HG02970 (cell line): ENCODE results near the gene SEMA6A.

ENCODE experiments used
- ATAC-seq: cut with Tn5 transposase; IDR thresholded peaks from one replicate; pipeline ENCODE4 v1.9.1; 2021; ENCODE audit warnings: mild to moderate bottlenecking, moderate library complexity, moderate number of reproducible peaks; ENCODE audit not compliant: unreplicated experiment, low FRiP score

The SEMA6A gene

GRCh38 chr5:116498503-116499048 is 76.0 kb downstream of the SEMA6A start:
- ATAC-seq = no peak

- no peak for ATAC-seq
Measured at GRCh38 chr5:116497631-116498030, 77.0 kb downstream of the SEMA6A start.

GRCh38 chr5:116495786-116496357 is 78.8 kb downstream of the SEMA6A start:
- ATAC-seq = no peak

DNA sequence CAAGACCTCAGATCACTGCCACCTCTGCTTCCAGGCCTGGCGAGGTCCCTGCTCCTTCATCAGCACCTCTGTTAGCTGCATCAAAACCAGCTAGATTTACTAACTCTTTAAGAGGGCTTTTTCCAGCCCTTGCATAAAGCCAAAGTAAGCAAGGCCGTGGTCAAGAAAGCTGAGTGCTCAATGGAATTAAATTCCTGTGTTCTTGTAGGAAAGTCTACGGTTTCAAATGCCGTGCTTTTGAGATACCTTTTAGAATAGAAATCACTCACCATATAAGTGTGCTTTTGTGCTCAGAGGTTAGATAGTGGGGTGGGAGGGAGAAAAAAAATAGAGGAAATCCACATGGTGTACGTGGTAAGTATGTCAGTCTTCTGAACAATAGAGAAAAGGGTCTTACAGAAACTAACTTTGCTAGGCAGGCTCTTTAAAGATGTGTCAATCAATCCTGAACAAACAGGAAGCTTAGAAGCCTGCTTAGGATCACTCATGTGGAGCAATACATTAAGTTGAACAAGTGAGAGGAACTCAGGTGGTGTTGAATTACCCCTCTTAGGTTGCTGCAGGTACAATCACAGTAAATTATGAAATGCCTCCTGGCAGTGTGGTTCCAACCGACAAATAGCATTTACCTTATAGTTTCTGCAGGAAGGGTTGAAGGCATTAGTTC is 79.7 kb downstream of the SEMA6A start:
- no peak for ATAC-seq

DNA sequence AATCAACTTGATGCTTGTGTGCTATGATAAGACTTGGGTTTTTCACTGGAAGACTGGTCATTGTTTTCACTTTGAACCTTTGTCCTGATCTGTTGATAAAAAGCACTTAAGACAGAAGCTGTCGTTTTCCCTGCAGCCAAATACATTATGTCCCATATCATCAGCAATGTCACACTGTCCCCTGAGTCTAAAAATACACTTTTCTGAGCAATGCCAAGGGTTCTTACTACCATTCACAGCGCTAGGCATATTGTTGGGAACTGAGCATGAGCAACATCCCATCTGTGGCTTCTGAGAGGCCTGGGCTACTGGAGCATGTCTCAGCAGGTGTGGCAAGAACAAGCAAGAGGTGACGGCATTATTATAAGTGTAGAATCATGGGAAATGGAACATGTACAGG is 81.8 kb downstream of the SEMA6A start:
- no peak for ATAC-seq

GRCh38 chr5:116492016-116492623 is 82.5 kb downstream of the SEMA6A start:
- no peak for ATAC-seq

DNA sequence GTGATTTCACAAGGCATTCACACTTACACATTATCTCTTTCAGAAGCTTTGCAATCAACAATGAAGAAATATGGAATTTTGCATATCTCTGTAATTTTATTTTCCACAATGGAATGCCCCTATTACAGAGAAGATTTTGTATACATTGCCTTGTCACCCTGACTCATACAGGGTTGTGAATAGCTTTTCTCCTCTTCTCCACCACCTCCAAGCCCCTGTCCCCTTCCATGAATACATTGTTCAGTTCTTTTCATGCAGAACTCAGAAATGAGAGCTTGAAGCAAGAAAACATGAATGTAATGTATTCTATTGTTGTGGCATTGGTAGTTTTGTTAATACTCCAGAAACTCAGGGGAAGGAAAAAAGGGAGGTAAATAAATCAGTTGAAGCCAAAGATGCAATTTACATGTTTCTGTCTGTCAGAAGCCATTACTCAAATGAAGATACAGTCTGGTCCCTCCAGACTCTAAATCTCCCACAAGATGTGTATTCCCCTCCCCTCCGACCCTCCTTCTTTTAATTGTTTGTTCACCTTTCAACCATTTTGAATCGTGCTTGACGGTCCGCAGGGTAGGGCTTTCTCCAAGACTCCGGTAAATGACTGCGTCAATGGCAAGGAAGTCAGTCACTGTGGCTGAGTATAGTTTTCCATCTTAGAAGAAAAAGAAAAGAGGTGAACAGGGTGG is 86.1 kb downstream of the SEMA6A start:
- no peak for ATAC-seq

- ATAC-seq = no peak
Measured at GRCh38 chr5:116487045-116487444, 87.6 kb downstream of the SEMA6A start.

DNA sequence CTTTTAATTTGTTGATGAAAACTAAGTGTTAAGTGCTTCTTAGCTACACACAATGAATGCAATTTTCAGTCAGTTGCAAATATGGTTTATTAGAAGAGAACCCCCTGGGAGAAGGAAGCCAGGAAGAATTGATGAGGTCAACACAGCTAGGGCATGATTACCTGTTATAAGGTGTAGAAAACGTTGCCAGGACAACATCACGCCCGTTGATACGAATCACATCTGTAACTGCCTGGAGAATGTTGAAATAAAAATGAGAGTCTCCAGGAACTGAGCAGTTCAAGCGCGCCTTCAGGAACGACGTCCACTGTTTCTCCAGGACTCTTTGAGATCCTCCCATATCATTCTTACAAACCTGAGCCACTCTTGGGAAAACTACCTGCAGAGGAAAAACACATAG is 88.0 kb downstream of the SEMA6A start:
- ATAC-seq = no peak

DNA sequence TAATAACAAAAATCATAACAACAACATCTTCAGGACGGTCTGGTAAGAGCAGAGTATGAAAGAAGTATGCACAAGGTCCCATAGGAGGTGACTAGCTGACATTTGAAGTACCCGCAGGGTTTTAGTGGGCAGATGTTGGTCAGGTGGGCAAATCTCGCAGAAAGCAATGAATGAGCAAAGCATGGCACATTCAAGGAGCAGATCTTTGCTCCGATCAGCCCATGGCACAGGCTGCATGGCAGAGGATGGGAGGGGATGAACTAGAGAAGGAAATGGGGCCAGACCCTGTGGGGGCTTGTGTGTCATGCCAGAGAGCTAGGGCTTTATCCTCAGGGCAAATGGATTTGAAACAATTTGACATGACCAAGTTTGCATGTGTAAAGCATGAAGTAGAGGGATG is 90.0 kb downstream of the SEMA6A start:
- no peak for ATAC-seq

DNA sequence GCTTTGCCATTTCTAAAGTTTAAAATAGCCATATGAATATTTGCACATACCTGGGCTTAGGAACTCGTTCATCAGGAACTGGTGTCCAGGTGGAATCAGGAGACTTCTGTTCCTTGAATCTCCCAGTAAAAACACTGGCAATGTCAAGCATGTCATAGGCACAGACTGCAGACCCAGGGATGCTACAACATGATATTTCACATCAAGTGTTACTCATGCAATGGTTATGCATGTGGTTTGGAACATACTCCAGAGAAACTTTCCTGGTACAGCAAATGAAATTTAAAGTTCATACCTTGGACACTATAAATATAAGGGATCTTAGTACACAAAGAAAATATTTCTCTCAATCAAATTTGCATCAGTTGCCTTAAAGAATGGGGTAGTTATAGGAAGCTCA is 92.2 kb downstream of the SEMA6A start:
- no peak for ATAC-seq

DNA sequence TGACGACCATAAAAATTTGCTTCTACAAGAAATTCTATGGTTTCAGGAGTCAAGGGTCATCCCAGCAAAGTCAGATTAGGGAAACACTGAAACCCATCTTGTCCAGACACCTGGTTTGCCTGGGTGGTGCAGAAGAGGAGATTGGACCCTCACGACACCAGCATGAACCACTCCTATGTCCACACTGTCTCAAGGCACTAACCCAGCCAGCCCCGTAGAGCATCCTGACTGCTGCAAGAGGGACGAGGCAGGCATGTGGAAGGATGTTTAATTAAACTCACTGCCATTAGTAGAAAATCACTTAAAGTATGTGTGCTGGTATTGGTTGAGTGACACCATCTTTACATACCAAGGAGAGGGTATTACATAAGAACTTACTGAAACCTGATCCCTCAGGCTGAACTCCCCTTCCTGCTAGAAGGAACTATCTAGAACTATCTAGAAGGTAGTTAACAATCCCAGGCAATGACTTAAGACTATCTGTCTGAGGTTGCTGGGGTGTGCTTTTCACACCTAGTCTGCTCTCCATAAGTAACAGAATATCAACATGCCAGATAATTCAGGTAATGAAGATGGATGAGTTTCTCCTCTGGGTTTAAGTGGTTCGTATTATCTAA is 93.6 kb downstream of the SEMA6A start:
- no peak for ATAC-seq

DNA sequence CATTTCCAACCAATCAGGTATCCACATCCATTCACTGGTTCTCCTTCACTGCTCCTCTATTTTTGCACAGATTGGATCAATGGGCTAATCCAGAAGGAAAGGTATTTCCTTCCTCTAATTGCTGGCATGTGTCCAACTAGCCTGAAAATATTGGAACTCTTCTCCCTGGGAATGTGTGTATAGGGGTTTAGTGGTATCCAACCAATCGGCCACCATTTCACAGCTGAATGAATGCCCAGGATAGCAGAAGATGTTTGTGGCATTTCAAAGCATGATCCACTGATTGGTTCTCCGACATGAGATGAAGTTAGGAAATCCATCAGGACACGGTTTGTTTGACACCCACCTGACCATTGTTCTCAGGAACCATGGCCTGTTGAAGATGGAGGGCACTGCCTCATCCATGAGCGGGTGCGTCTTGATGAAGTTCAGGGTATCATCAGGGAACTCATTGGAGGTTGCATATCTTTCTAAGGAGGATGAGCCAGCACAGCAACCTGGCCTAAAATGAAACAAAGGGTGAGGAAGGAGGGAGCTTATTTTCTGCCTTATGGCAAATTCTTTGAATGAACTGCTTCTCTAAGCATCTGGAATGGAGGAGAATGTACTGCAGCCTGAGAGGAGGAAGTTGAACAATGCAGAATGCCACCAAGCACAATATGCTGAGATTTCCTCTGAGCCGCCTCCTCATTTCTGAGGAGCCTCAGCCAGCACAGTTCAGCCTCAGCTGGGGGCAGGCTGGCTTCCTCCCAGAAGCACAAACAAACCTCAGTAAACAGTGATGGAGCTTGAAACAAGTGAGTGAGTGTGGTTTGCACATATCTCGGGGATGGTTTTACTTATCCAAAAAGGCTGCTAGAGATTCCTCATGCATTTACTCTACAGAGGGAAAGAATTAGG is 94.6 kb downstream of the SEMA6A start:
- ATAC-seq = no peak

DNA sequence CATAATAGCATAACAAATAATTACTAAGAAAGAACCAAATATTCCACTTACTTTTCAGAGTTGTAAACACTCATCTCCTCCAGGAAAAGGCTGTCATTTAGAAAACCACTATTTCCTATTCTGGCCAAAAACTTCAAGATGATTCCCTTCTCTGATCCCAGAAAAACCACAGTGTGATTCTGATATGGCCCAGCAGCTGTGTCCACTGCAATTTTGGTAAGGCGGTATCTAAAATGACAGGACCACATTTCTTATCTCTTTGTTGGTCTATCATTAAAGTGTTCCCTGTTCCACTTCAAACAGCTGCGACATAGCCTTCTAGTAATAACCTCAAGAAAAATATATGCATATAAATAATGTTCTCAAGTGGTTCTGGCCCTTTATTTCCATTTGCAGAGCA is 96.1 kb downstream of the SEMA6A start:
- ATAC-seq = no peak

DNA sequence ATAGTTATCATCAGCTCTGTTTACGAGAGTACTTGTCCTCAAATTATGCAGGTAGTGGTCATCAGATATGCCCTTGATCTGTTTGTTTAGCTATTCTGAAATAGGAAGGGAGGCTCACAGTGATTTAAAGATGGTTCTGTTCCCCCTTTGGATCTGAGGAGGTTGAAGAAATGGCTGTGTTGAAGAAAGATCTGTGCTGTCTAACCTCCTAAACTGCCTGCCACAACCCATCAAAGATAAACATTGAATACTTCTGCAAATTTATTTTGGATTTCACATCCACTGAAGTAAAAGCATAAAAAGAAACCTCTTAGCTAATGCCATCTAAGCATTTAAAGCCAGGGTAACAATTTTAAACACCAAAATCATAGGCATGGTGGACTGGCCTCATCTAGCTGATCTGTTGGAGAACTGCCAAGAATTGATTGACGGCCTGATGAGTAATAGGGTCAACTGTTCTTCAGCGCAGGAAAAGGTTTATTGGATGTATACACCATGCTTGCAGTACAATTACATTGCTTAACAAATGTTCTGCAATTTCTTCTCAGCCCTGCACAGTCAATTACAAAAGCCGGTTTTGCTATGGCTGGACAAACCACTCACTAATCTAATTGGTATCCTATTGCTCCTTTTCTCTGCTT is 97.6 kb downstream of the SEMA6A start:
- no peak for ATAC-seq

- ATAC-seq = no peak
Measured at GRCh38 chr5:116475338-116475737, 99.3 kb downstream of the SEMA6A start.

DNA sequence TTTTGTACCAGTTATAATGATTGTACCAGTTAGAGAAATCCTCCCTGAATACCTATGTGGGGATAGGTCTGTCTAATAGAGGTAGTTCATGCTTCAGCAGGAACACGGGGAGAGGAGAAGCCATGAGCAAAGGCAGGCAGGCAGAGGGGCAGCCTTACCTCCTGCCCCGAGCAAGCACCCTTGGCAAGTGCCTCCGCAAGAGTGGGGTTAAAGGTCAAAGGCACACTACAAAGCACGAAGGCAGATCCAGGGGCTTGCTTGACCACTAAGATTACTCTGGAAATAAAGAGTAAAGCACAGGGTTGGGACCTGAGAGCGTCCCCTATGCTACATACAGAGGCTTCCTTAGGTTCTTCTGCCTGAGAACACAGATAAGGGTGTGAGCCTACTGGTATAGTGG is 100.9 kb downstream of the SEMA6A start:
- no peak for ATAC-seq

GRCh38 chr5:116472274-116472673 is 102.3 kb downstream of the SEMA6A start:
- ATAC-seq = no peak

DNA sequence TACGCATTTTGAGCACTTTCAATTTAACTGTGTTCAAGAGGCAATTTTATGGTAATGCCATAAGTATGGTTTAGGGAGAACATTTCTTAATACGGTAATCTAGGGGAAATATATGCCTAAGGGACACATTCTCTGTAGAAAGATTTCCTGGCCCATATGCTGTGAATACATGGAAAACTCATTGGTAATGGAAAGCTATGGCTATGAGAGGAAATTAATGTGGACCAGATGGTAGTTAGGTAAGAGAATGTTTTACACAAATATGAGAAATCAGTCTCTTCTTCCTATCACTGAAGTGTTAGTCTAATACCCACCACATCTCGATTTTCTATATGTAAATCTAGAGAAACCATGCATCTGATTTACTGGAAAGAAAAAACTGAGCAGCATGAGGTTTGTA is 105.0 kb downstream of the SEMA6A start:
- no peak for ATAC-seq
